Psoas muscle (tissue), 8 donors: ENCODE results near the gene RIMBP3B. TPM values are rescaled to one million over a fixed set of nuclear protein-coding genes. Genes with fewer than 3 reads are reported as not detected.
"Not testable (repeated sequence)": the region's sequence is repeated elsewhere in the genome, so short reads cannot be mapped to it uniquely, and the experiment has no call there.

ENCODE experiments used
- ATAC-seq, 4 donors: fragments of 200-7000 bp; cut with Tn5 transposase; one replicate each; pipeline ENCODE4 v1.9.1; 2020; ENCODE audit warnings: moderate library complexity in 3 of 4, mild to moderate bottlenecking in 2 of 4
- DNase-seq, 2 donors: peaks; one replicate each; pipeline ENCODE4 v3.0.0-alpha.2; 2020
- H3K27ac ChIP-seq: fragments of 200-600 bp; one replicate; pipeline ENCODE4 v1.8.0; 2022
- H3K27me3 ChIP-seq, 3 donors: fragments of 200-600 bp in 1 of 3; one replicate each; pipeline versions ENCODE4 v1.6.1 to v1.8.0; 2013 to 2022; ENCODE audit warnings: low read length in 2 of 3, mild to moderate bottlenecking in 2 of 3, moderate library complexity in 1 of 3; ENCODE audit not compliant: insufficient read depth in 3 of 3
- H3K36me3 ChIP-seq, 2 donors: fragments of 200-600 bp in 1 of 2; one replicate each; pipeline versions ENCODE4 v1.6.1 to v1.8.0; 2013 to 2022; ENCODE audit warnings: low read depth in 1 of 2, mild to moderate bottlenecking in 1 of 2, moderate library complexity in 1 of 2; ENCODE audit not compliant: insufficient read depth in 1 of 2
- H3K4me1 ChIP-seq: fragments of 200-600 bp; one replicate; pipeline ENCODE4 v1.8.0; 2022
- H3K4me3 ChIP-seq: fragments of 200-600 bp; one replicate; pipeline ENCODE4 v1.8.0; 2022; ENCODE audit warnings: mild to moderate bottlenecking
- H3K9me3 ChIP-seq: fragments of 200-600 bp; one replicate; pipeline ENCODE4 v1.8.0; 2022
- WGBS, 3 donors: extraction: QIAGEN DNeasy Blood & Tissue Kit; methylation state at CpG; one replicate each; pipeline versions ENCODE4 v1.1.6 to v1.1.7; 2013; 5-methylcytosine and 5-hydroxymethylcytosine counted together
- intact Hi-C, 2 donors: fragments of 100-400 bp; cut with DNase I; formaldehyde crosslinking; loops; one replicate each; pipeline versions ENCODE4 v1.11.0 to v1.14.2; 2022
- polyA plus RNA-seq, 3 donors: library from polyadenylated mRNA; stranded (reverse); fragments of 200-250 nt; gene quantifications; one replicate each; pipeline ENCODE4 v1.2.3, GENCODE V29; 2013
- total RNA-seq, 4 donors: library from RNA; stranded (reverse); fragmentation: NEBNext Ultra II Directional in 2 of 4; extraction: Animal tissue kit (Norgen Biotek cat#: 25700) in 2 of 4; gene quantifications; one replicate each; pipeline versions ENCODE4 v1.2.1 to v1.2.4, GENCODE V29; 2021 to 2023
- donor health status: healthy with polysubstance abuse.
- donor health status: DM: no; HTN: no; CAD: no; lungs with moderate emphysema.
- donor health status: Bipolar disorder and iron deficiency.
- donor health status: healthy.
- donor health status: DM: yes; HTN: yes; CAD: no.
- donor health status: DM: no; HTN: no; CAD: no.
- donor health status: DM: no; HTN: no; CAD: no.
- donor health status: DM: yes; HTN: yes; CAD: no.

RIMBP3B gene
- total and polyA plus RNA-seq, 7 donors = 0.01 to 0.08 TPM; not detected in 5

- H3K4me1 ChIP-seq, ATAC-seq, intact Hi-C loops, H3K36me3 ChIP-seq, H3K27ac ChIP-seq, H3K27me3 ChIP-seq, H3K9me3 ChIP-seq, H3K4me3 ChIP-seq, DNase-seq: not testable (repeated sequence)
- WGBS, 3 donors = no CpG with 5 or more reads among the region's 4 CpGs
These were observed 7.7 kb upstream of the RIMBP3B start for GRCh38 chr22:21375880-21376279.

- H3K36me3 ChIP-seq, H3K27me3 ChIP-seq, H3K9me3 ChIP-seq, intact Hi-C loops, DNase-seq, H3K27ac ChIP-seq, H3K4me3 ChIP-seq, H3K4me1 ChIP-seq: not testable (repeated sequence)
- ATAC-seq = peak; percentile 6 to 54 (median 22)
- WGBS, 3 donors = no CpG with 5 or more reads among the region's 79 CpGs
These were observed 1.2 kb downstream of the RIMBP3B start for GRCh38 chr22:21384468-21385357.

- WGBS, 3 donors = no CpG with 5 or more reads among the region's 7 CpGs
- intact Hi-C loops, H3K4me1 ChIP-seq, H3K9me3 ChIP-seq, H3K4me3 ChIP-seq, H3K27me3 ChIP-seq, H3K27ac ChIP-seq, DNase-seq, ATAC-seq, H3K36me3 ChIP-seq: not testable (repeated sequence)
These were observed 5.9 kb downstream of the RIMBP3B start for GRCh38 chr22:21389480-21389879.

DNA sequence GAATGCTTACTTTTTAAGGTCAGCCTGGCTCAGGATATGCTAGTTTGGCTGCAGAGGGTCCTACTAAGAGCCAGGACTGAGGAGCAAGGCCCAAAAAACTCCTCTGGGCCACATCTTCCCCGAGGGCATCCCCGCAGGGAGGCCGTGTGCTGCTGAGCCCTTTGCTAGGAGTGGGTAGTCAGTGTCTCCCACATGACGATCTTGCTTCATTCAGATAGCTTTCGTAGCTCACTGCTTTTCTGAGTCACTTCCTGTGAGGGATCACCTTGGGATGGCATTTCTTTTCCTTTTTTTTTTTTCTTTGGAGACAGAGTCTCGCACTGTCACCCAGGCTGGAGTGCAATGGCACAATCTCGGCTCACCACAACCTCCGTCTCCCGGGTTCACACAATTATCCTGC lies 6.5 kb downstream of the RIMBP3B start:
- H3K36me3 ChIP-seq, intact Hi-C loops, ATAC-seq, H3K27ac ChIP-seq, H3K4me3 ChIP-seq, H3K27me3 ChIP-seq, H3K9me3 ChIP-seq, H3K4me1 ChIP-seq, DNase-seq: not testable (repeated sequence)
- WGBS, 3 donors = no CpG with 5 or more reads among the region's 9 CpGs

DNA sequence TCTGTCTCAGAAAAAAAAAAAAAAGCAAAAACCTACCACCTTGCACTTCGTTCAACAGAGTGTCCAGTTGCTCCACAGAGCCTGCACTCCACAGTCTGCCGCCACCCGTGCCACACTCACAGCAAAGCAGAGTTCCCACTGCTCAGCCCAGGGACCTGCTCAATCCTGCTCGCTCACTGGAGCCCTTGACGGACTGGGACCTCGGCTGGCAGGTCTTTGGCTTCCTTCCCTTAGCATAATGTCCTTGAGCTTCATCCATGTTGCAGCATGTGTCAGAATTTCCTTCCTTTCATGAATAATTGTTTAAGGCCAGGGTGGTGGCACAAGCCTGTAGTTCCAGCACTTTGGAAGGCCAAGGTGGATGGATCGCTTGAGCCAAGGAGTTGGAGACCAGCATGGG lies 11.1 kb downstream of the RIMBP3B start:
- H3K27ac ChIP-seq, H3K4me1 ChIP-seq, H3K9me3 ChIP-seq, intact Hi-C loops, DNase-seq, ATAC-seq, H3K36me3 ChIP-seq, H3K4me3 ChIP-seq, H3K27me3 ChIP-seq: not testable (repeated sequence)
- no CpG with 5 or more reads among the region's 7 CpGs for WGBS, 3 donors

GRCh38 chr22:21401197-21401969 lies 17.8 kb downstream of the RIMBP3B start:
- H3K9me3 ChIP-seq, DNase-seq, H3K36me3 ChIP-seq, ATAC-seq, H3K27ac ChIP-seq, H3K4me3 ChIP-seq, intact Hi-C loops, H3K27me3 ChIP-seq, H3K4me1 ChIP-seq: not testable (repeated sequence)
- WGBS, 3 donors = no CpG with 5 or more reads among the region's 21 CpGs

DNA sequence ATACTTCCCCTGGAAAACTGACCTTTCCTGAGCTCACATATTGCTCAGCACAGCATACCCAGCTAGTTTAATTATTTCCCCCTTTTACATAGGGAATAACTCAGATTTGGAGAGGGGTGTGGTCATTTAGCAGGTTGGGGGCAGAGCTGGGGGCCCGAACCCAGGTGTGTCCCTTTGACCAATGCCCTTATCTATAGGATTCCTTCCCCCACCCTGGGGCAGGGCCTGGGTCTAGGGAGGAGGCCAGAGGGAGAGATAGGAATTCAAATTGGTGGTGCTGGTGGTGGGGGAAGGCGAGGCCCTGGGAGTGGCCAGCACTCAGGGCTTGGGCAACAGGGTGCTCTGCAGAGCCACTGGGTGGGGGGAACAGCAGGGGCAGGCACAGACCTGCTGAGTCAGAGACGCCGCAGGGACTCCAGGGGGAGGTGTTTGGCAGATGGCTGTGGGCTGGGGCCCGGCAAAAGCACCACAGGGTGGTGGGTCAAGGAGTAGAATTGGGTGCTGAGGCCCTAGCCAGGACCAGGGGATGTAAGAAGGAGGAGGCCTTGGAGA lies 19.3 kb downstream of the RIMBP3B start:
- ATAC-seq, intact Hi-C loops: not testable (repeated sequence)
- 100% methylated on average over 1 of the region's 5 CpGs for WGBS, 3 donors

GRCh38 chr22:21407139-21407538 lies 23.6 kb downstream of the RIMBP3B start:
- intact Hi-C loops = not testable (repeated sequence)

More for the DNA sequence above, 19.3 kb downstream of the RIMBP3B start:
- H3K4me1 ChIP-seq, H3K27me3 ChIP-seq, H3K27ac ChIP-seq, H3K4me3 ChIP-seq, H3K36me3 ChIP-seq, H3K9me3 ChIP-seq: not testable (repeated sequence)
- DNase-seq = peak in 1 of 2 donors; percentile 20

DNA sequence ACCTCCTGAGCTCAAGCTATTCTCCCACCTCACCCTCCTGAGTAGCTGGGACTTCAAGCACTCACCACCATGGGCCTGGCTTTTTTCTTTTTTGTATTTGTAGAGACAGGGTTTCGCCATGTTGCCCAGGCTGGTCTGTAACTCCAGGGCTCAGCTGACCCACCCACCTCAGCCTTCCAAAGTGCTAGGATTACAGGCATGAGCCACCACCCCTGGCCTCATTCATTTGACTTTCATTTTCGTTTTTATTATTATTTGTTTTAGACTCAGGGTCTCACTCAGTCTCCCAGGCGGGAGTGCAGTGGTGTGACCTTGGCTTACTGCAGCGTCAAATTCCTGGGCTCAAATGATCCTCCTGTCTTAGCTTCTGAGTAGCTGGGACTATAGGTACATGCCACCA lies 24.2 kb downstream of the RIMBP3B start:
- WGBS, 3 donors = 83% methylated on average over 1 of the region's 4 CpGs; no CpG with 5 or more reads in 2 of the 3 donors
- ATAC-seq, H3K9me3 ChIP-seq, intact Hi-C loops, H3K36me3 ChIP-seq, H3K27me3 ChIP-seq, H3K27ac ChIP-seq, H3K4me3 ChIP-seq, H3K4me1 ChIP-seq, DNase-seq: not testable (repeated sequence)

More at GRCh38 chr22:21407139-21407538, 23.6 kb downstream of the RIMBP3B start:
- no CpG with 5 or more reads among the region's 1 CpG for WGBS, 3 donors
- H3K36me3 ChIP-seq, H3K9me3 ChIP-seq, H3K27ac ChIP-seq, ATAC-seq, H3K27me3 ChIP-seq, H3K4me3 ChIP-seq, H3K4me1 ChIP-seq: not testable (repeated sequence)
- DNase-seq = peak in 1 of 2 donors; percentile 13

GRCh38 chr22:21416375-21416774 lies 32.8 kb downstream of the RIMBP3B start:
- H3K27me3 ChIP-seq, H3K4me1 ChIP-seq, H3K9me3 ChIP-seq, H3K4me3 ChIP-seq, H3K36me3 ChIP-seq, H3K27ac ChIP-seq, intact Hi-C loops: not testable (repeated sequence)
- peak; percentile 3 to 32 (median 16) for ATAC-seq
- 21 to 30% (median 23%) methylated on average over 4 to 7 of the region's 25 CpGs for WGBS, 3 donors
- DNase-seq = peak in 1 of 2 donors; percentile 8

- H3K4me1 ChIP-seq, H3K36me3 ChIP-seq, intact Hi-C loops, H3K27ac ChIP-seq, H3K27me3 ChIP-seq, H3K9me3 ChIP-seq: not testable (repeated sequence)
- WGBS, 3 donors = 0 to 2% (median 1%) methylated on average over 4 to 33 of the region's 81 CpGs
- peak; percentile 98 to 99 (median 98) for ATAC-seq
- peak within 1 kb of the TSS; percentile 61 for H3K4me3 ChIP-seq
- DNase-seq = peak in 1 of 2 donors; percentile 10
These were observed 33.7 kb downstream of the RIMBP3B start, which contains the start of gene HIC2 for GRCh38 chr22:21417227-21417746. HIC2 (plus strand) TSS chr22:21417371; CDS start chr22:21442832, 25,461 bp downstream.
